GM12872 (cell line): Measurements from ENCODE around the gene LAMB4.

Experiments used
- TF ChIP-seq, protein P1 (sequence below): IDR thresholded peaks from 3 replicates; pipeline ENCODE4 v1.5.1; 2011; ENCODE audit warnings: low read depth, mild to moderate bottlenecking, low read length, moderate library complexity; ENCODE audit not compliant: insufficient read depth

The LAMB4 gene

GRCh38 chr7:108033776-108034497 is 96.2 kb downstream of the LAMB4 start:
- TF ChIP-seq, protein P1, sequence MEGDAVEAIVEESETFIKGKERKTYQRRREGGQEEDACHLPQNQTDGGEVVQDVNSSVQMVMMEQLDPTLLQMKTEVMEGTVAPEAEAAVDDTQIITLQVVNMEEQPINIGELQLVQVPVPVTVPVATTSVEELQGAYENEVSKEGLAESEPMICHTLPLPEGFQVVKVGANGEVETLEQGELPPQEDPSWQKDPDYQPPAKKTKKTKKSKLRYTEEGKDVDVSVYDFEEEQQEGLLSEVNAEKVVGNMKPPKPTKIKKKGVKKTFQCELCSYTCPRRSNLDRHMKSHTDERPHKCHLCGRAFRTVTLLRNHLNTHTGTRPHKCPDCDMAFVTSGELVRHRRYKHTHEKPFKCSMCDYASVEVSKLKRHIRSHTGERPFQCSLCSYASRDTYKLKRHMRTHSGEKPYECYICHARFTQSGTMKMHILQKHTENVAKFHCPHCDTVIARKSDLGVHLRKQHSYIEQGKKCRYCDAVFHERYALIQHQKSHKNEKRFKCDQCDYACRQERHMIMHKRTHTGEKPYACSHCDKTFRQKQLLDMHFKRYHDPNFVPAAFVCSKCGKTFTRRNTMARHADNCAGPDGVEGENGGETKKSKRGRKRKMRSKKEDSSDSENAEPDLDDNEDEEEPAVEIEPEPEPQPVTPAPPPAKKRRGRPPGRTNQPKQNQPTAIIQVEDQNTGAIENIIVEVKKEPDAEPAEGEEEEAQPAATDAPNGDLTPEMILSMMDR: no peak

DNA sequence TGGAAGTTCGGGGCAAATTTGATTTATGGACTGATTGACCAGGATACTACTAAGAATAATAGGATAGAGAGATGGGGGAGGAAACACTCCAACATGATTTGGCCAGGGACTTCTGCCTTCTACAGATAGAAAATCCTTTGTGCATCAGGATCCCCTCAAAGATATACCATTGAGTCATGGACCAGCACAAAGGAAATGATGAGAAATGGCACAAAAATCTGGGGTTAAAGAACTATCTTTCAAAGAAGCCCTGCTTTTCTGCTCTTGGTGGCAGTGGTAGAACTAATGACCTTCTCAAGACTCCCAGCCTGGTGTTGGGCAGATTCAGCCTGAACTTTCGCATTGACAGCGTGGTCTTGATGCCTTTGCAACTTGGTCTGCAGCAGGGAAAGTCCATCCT is 99.6 kb downstream of the LAMB4 start:
- TF ChIP-seq, protein P1: no peak

- TF ChIP-seq, protein P1: no peak
These were observed 101.1 kb downstream of the LAMB4 start for GRCh38 chr7:108029034-108029433.

GRCh38 chr7:108028111-108028510 is 102.0 kb downstream of the LAMB4 start:
- TF ChIP-seq, protein P1: no peak

GRCh38 chr7:108027239-108027638 is 102.9 kb downstream of the LAMB4 start:
- TF ChIP-seq, protein P1: no peak

GRCh38 chr7:108026647-108027046 is 103.5 kb downstream of the LAMB4 start:
- TF ChIP-seq, protein P1: no peak

DNA sequence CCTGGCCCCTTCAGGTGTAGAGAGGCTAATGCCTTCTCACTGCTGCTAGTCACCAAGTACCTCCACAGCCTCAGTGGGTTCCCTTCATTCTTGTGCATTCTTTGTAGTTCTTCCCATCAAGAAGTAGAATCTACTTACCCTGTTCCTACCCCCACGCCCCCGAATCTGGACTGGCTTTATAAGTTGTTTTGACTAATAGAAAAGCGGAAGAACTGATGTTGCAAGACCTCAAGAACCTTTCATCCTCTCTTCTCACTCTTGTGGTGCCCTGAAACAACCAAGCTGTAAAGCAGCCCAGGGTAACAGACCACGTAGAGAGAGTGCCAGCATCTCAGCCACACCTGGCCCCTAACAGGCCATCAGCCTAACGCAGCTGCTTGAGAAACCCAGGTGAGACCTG is 104.0 kb downstream of the LAMB4 start:
- TF ChIP-seq, protein P1: no peak

DNA sequence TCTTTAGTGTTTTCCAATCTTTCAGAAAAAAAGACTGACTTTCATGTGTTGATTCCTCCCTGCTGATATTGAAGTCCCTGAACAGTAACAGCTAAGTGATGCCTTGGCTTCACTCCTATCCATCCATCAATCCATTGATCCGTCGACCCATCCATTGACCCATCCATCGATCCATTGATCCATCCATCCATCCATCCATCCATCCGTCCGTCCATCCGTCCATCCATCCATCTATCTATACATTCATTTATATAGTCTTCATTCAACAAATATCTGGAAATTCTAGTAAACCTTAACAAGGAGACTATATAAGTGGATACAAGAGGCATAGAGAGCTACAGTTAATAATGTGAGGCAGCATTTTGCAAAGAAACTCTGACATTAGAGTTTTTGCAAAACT is 105.6 kb downstream of the LAMB4 start:
- TF ChIP-seq, protein P1: no peak
